PC-3 (cell line): ENCODE results near the gene CRHBP. TPM values are rescaled to one million over a fixed set of nuclear protein-coding genes. Genes with fewer than 3 reads are reported as not detected.

ENCODE experiments used
- ATAC-seq: fragments of 200-7000 bp; cut with Tn5 transposase; 2 replicates; pipeline ENCODE4 v1.9.1; 2020; ENCODE audit warnings: mild to moderate bottlenecking, moderate library complexity
- BruUV-seq: library from RNA; stranded (reverse); fragments of 400-500 nt; replicated peaks from 2 replicates; lab custom pipeline; 2021; lab: Mats Ljungman, UMichigan
- CTCF ChIA-PET: fragments of 300-600 bp; sonication (Branson Sonifier 250); formaldehyde crosslinking; loops from one replicate; lab custom pipeline; 2022; ENCODE audit warnings: antibody characterized with exemption; lab: Charles Lee
- POLR2A ChIA-PET: fragments of 300-600 bp; sonication (Branson Sonifier 250); formaldehyde crosslinking; loops from one replicate; lab custom pipeline; 2022; ENCODE audit warnings: antibody characterized with exemption; ENCODE audit not compliant: unreplicated experiment; lab: Charles Lee
- DNase-seq: peaks from one replicate; pipeline ENCODE4 v3.0.0-alpha.2; 2015
- H2AFZ ChIP-seq: fragments of 300-600 bp; sonication (generic); 2 replicates; pipeline ENCODE4 v1.6.0; 2016; ENCODE audit warnings: antibody characterized with exemption, low read length
- H3F3A ChIP-seq: fragments of 300-600 bp; sonication (generic); one replicate; pipeline ENCODE4 v1.6.0; 2017; ENCODE audit warnings: antibody characterized with exemption, low read length, control low read depth, mild to moderate bottlenecking; ENCODE audit not compliant: unreplicated experiment
- H3K27ac ChIP-seq: fragments of 300-600 bp; sonication (generic); 2 replicates; pipeline ENCODE4 v1.5.1; 2016; ENCODE audit warnings: mild to moderate bottlenecking, low read length
- H3K27me3 ChIP-seq: fragments of 300-600 bp; sonication (generic); 2 replicates; pipeline ENCODE4 v1.6.1; 2016; ENCODE audit warnings: low read length, mixed read lengths
- H3K36me3 ChIP-seq: fragments of 300-600 bp; sonication (generic); 2 replicates; pipeline ENCODE4 v1.6.1; 2016; ENCODE audit warnings: low read depth, mixed run types, low read length, mixed read lengths
- H3K4me1 ChIP-seq: fragments of 300-600 bp; sonication (generic); 2 replicates; pipeline ENCODE4 v1.5.1; 2016; ENCODE audit warnings: low read length; ENCODE audit not compliant: insufficient read depth
- H3K4me2 ChIP-seq: fragments of 300-600 bp; sonication (generic); 2 replicates; pipeline ENCODE4 v1.6.0; 2016; ENCODE audit warnings: low read length
- H3K4me3 ChIP-seq: fragments of 300-600 bp; sonication (generic); 2 replicates; pipeline ENCODE4 v1.5.1; 2016; ENCODE audit warnings: mild to moderate bottlenecking, low read length, mixed read lengths
- H3K79me2 ChIP-seq: fragments of 300-600 bp; sonication (generic); 2 replicates; pipeline ENCODE4 v1.6.1; 2017; ENCODE audit warnings: low read length, mixed read lengths
- H3K9ac ChIP-seq: fragments of 300-600 bp; sonication (generic); 2 replicates; pipeline ENCODE4 v1.6.0; 2016; ENCODE audit warnings: mild to moderate bottlenecking, low read length
- H3K9me2 ChIP-seq: fragments of 300-600 bp; sonication (generic); replicated peaks from 2 replicates; pipeline ENCODE4 v1.6.1; 2016; ENCODE audit warnings: mixed run types, low read length, mixed read lengths
- H3K9me3 ChIP-seq: fragments of 300-600 bp; sonication (generic); 2 replicates; pipeline ENCODE4 v1.6.1; 2016; ENCODE audit warnings: low read length, mixed read lengths
- H4K20me1 ChIP-seq: fragments of 300-600 bp; sonication (generic); 2 replicates; pipeline ENCODE4 v1.6.1; 2016; ENCODE audit warnings: low read length, mixed read lengths
- CTCF ChIP-seq: fragments of 300-600 bp; sonication (generic); conservative IDR thresholded peaks from 2 replicates; pipeline ENCODE4 v1.5.1; 2017; ENCODE audit warnings: antibody characterized with exemption, low read depth, mild to moderate bottlenecking, low read length
- EZH2 ChIP-seq: fragments of 300-600 bp; sonication (generic); IDR thresholded peaks from one replicate; pipeline ENCODE4 v1.6.1; 2017; ENCODE audit warnings: antibody characterized with exemption, mild to moderate bottlenecking, low read length; ENCODE audit not compliant: unreplicated experiment
- EZH2phosphoT487 ChIP-seq: fragments of 300-600 bp; sonication (generic); IDR thresholded peaks from 2 replicates; pipeline ENCODE4 v1.6.1; 2018; ENCODE audit warnings: mild to moderate bottlenecking, antibody characterized with exemption, low read length, borderline replicate concordance
- intact Hi-C: fragments of 100-400 bp; cut with micrococcal nuclease; formaldehyde crosslinking; loops from 2 replicates; pipeline ENCODE4 v1.9.0; 2023
- total RNA-seq: library from RNA; depleted of rRNA; stranded (reverse); fragments of >200 nt; gene quantifications from 2 replicates; pipeline ENCODE4 v1.2.3, GENCODE V29; 2014

The CRHBP gene
- total RNA-seq, 1 experiment from 2014 or later: not detected

- H3K79me2 ChIP-seq: no peaks in the 10 kb centered on the region
- H3K27me3 ChIP-seq: no peaks in the 10 kb centered on the region
- no TSS peak for BruUV-seq
- H3K27ac ChIP-seq: no peak overlapping the region
- DNase-seq (no peak), ATAC-seq (no peak)
- H3F3A ChIP-seq: no peaks in the 10 kb centered on the region
- no peaks in the 10 kb centered on the region for H3K36me3 ChIP-seq
- TF ChIP-seq EZH2phosphoT487 (no peak), CTCF (no peak), EZH2 (no peak)
- no peaks in the 10 kb centered on the region for H3K9me3 ChIP-seq
- intact Hi-C loops: no loop called here
- no peak overlapping the region for H3K4me2 ChIP-seq
- H4K20me1 ChIP-seq: no peaks in the 10 kb centered on the region
- no peak overlapping the region for H3K9ac ChIP-seq
- POLR2A ChIA-PET: no interaction called here
- CTCF ChIA-PET: no interaction called here
- no peak overlapping the region for H3K4me3 ChIP-seq
- H3K9me2 ChIP-seq: no peaks in the 10 kb centered on the region
- no peaks in the 10 kb centered on the region for H3K4me1 ChIP-seq
- no peak overlapping the region for H2AFZ ChIP-seq
Measured at GRCh38 chr5:76946090-76946489, 6.8 kb upstream of the CRHBP start.

GRCh38 chr5:76947082-76947503, 5.8 kb upstream of the CRHBP start:
- no peak for DNase-seq
- Histone ChIP-seq H3K36me3 (no peaks in the 10 kb centered on the region), H3K27ac (no peak overlapping the region), H4K20me1 (no peaks in the 10 kb centered on the region), H3K9me2 (no peaks in the 10 kb centered on the region), H3K27me3 (no peaks in the 10 kb centered on the region), H3K9ac (no peak overlapping the region), H3K9me3 (no peaks in the 10 kb centered on the region), H3K4me1 (no peaks in the 10 kb centered on the region), H2AFZ (no peak overlapping the region), H3F3A (no peaks in the 10 kb centered on the region), H3K4me3 (no peak overlapping the region), H3K79me2 (no peaks in the 10 kb centered on the region), H3K4me2 (no peak overlapping the region)
- ChIA-PET CTCF (no interaction called here), POLR2A (no interaction called here)
- intact Hi-C loops: no loop called here
- ATAC-seq: no peak
- no TSS peak for BruUV-seq
- TF ChIP-seq CTCF: no peak
- no peak for TF ChIP-seq EZH2
- no peak for TF ChIP-seq EZH2phosphoT487

GRCh38 chr5:76953551-76954382, 922 bp downstream of the CRHBP start:
- H3K9me3 ChIP-seq: no peaks in the 10 kb centered on the region
- intact Hi-C loops: no loop called here
- H3K9ac ChIP-seq: no peak overlapping the region
- ATAC-seq (no peak), DNase-seq (no peak)
- ChIA-PET CTCF (interaction anchor here (0.5 kb wide), 1 partner anchor 688 kb away, joined by 5 read pairs; no protein-coding TSS in a partner anchor), POLR2A (no interaction called here)
- no peaks in the 10 kb centered on the region for H3K4me1 ChIP-seq
- H3F3A ChIP-seq: no peaks in the 10 kb centered on the region
- no peak overlapping the region for H3K4me2 ChIP-seq
- H3K4me3 ChIP-seq: no peak overlapping the region
- no peak overlapping the region for H3K27ac ChIP-seq
- no peaks in the 10 kb centered on the region for H4K20me1 ChIP-seq
- H2AFZ ChIP-seq: no peak overlapping the region
- no peaks in the 10 kb centered on the region for H3K36me3 ChIP-seq
- no peaks in the 10 kb centered on the region for H3K9me2 ChIP-seq
- no peak for TF ChIP-seq EZH2phosphoT487
- TF ChIP-seq CTCF: no peak
- TF ChIP-seq EZH2: no peak
- BruUV-seq: no TSS peak
- no peaks in the 10 kb centered on the region for H3K79me2 ChIP-seq
- no peaks in the 10 kb centered on the region for H3K27me3 ChIP-seq
